T-helper 1 cell (primary cell): ENCODE results near the gene GPR33.
A peak's percentile ranks its signal among the peaks of the same experiment; 100 is the strongest.
"Not testable (repeated sequence)": the region's sequence is repeated elsewhere in the genome, so short reads cannot be mapped to it uniquely, and the experiment has no call there.

Source experiments
- DNase-seq, 5 donors: peaks; one replicate each; pipeline ENCODE4 v3.0.0-alpha.2; 2012 to 2020
- total RNA-seq, 4 donors: gene quantifications; one replicate each; lab custom pipeline; 2026; lab: John Stamatoyannopoulos, UW

GPR33 gene, protein sequence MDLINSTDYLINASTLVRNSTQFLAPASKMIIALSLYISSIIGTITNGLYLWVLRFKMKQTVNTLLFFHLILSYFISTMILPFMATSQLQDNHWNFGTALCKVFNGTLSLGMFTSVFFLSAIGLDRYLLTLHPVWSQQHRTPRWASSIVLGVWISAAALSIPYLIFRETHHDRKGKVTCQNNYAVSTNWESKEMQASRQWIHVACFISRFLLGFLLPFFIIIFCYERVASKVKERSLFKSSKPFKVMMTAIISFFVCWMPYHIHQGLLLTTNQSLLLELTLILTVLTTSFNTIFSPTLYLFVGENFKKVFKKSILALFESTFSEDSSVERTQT
- 0 reads per million in 4 donors for total RNA-seq

DNA sequence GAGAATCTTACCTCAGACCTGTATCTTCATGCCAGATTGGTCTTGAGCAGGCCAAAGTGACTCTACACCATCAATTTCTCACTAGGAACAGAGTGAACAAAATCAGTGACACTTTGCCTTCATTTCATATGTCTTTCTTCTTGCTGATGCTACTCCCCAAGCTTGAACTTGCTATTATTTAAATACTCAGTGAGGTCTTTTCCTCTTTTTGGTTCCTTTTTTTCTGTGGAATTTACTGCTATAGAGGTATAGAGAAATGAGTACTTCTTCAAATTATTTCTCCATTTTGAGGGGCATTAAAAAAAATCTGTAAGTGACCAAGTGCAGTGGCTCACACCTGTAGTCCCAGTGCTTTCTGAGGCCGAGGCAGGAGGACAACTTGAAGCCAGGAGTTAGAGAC, at the start of gene GPR33:
TSS of gene GPR33 (minus strand) at position 154 of the 400 bp plus-strand sequence. CDS start 4,074 bp downstream, outside the sequence.
- DNase-seq = no peak

DNA sequence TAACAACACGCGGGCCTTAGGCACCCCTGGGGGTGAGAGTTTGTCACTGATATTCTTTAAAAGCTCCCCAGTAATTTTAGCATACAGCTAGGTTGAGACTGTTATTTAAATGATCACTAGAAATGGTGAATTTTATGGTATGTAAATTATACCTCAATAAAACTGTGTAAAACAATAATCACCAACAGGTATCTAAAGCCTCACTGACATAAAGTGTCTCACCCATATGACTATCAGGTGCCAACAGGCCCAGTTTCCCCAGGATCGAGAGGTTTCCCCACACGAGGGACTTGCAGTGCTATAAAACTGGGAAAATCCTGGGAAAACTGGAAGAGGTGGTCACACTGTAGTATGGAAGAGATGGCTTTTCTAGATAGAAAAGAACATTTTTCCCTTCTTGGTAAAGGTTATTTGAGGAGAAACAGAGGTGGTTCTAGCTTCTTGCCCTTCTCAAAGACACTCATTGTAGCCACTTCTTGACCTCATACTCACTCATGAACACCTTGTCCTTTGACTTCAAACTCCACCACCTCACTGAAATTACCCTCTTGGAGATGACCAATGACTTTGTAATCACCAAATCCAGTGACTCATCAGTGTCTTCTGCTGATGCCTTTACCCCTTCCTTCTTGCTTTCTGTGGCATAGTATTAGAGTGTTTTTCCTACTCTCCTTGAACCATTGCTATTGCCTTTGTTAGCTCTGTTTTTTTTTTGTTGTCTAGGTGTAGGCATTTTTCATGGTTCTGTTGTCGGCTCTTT, 48.5 kb upstream of the GPR33 start:
- DNase-seq = no peak

- DNase-seq = no peak
Measured at GRCh38 chr14:31530136-31530535, 42.3 kb upstream of the GPR33 start.

DNA sequence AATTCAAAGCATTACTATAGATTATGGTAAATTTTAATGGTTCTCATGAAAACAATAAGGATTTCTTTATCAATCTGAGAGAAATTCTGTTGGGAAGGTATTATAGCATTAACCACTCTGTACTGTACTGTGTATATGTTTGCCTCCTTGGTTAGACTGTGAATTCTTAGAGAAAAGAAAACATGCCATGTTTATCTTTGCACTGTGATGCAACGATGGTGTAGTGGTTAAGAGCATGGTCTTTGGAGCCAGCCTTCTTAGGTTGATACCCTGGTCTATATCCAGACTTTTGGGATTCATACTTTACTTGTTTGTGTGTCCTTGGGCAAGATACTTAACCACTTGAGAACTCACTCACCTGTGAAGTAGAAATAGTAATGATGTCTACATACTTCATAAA, 41.2 kb upstream of the GPR33 start:
- no peak for DNase-seq

DNA sequence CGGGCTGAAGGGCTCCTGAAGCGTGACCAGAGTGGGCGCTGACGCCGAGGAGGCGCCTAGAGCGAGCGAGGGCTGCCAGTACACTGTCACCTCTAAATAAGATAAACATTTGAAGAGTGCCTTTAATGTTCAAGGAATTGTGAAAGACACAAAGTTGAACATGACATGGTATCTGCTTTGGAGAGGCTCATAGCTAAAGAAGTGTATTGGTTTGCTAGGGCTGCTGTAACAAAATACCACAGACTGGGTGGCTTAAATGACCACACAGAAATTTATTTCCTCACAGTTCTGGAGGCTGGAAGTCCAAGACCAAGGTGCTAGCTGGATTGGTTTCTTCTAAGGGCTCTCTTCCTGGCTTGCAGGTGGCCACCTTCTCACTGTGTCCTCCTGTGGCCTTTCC, 39.7 kb upstream of the GPR33 start:
- no peak for DNase-seq

DNA sequence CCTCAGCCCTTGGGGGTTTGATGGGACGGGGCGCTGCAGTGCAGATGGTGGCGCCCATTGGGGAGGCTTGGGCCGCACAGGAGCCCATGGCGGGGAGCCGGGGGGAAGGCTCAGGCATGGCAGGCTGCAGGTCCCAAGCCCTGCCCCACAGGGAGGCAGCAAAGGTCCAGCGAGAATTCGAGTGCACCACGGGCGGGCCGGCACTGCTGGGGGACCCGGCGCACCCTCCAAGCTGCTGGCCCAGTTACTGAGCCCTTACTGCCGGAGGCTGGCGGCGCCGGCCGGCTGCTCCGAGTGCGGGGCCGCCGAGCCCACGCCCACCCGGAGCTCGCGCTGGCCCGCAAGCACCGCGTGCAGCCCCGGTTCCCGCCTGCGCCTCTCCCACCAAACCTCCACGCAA, 39.2 kb upstream of the GPR33 start:
- DNase-seq = peak in 1 of 5 donors; percentile 7

DNA sequence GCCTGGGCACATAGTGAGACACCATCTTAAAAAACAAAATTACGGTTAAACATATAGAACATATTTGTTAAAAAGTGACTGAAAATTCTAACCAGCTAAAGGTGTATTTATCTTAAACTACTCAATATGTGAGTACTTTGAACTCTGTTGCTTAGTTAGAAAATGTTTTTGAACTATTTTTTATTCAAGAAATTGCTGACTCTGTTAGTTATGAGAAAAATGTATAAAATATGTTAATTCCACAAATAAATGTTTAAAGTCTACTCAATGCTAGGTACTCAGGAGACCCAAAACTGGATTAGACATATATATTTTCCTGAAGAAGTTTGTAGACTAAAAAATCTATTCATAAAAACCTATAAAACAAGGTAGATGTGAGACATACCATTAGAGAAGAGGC, 23.0 kb upstream of the GPR33 start:
- DNase-seq = no peak

DNA sequence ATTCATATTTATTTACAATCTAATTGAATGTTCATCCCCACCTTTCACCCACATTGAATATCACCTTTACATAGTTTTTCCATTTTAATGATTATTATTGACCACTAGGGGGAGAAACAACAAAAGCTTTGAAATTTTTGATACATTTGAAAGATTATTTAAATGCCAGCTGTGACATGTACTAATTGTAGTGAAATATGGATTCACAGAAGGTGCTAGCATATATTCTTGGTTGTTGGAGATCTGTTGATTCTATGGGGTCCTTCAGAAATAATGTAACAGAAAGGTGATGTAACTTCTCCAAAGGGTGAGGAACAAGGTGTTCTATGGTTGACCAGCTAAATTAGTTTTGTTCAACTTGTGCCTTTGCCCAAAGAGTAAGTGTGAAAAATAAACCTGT, 22.4 kb upstream of the GPR33 start:
- DNase-seq = peak in 1 of 5 donors; percentile 7

DNA sequence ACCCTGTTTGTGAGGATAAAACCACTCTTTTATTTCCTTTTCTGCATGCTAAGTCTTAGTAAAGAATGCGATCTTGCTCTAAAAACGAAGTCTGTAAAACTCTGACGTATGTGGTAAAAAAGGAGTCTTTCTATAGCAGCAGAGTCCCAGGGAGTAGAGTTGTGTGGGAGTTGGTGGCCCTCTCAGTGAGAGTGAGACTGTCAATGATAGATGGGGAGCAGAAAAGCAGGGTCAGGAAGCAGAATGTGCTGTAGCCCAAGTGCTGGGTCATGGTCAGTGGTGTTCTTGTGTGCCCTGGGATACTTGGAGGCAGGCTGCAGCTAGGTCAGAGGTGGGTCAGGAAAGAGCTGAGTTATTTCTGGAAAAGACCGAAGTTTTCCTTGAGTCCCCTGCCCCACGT, 20.3 kb upstream of the GPR33 start:
- no peak for DNase-seq

- DNase-seq = no peak
Measured at GRCh38 chr14:31505411-31505810, 17.6 kb upstream of the GPR33 start.

DNA sequence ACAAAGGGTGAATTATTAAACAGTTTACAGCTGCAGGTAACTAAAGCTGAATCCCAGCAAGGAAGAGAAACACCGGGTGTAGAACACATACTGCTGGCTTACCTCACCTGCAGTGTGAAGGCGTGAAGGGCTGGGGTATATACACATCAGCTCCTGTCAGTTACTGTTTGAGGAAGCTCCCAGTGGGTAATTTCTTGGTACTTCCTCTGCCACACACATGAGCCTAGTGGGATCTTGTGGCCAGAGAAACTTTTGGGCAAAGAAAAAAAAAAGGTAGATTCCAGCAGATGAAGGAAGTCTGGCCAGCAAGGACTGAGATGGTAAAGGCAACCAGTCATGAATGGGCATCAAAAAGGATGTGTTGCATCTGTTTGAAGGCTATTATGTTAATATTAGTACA, 14.0 kb upstream of the GPR33 start:
- DNase-seq = no peak

DNA sequence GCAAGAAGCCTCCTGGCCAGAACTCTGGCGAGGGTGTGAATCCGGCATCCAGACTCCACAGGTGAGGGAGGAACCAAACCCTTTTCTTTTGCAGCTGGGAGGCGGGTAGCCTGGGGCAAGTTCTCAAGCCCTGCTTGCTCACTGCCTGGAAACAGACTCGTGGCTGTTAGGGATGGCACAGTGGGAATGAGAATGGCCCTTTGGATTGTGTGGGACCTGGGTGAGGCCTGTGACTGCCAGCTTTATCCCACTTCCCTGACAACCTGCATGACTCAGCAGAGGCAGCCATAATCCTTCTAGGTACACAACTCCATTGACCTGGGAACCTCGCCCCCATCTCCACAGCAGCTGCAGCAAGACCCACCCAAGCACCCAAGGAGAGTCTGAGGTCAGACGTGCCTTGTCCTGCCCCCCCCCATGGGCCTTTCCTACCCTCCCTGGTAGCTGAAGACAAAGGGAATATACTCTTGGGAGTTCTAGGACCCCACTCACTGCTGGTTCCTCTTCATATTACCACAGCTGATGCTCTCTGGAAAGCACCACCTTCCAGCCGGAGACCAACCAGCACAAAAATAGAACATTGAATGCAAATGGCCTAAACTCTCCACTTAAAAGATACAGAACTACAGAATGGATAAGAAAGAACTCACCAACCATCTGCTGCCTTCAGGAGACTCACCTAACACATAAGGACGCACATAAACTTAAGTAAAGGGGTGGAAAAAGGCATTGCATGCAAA, 5.1 kb upstream of the GPR33 start:
- no peak for DNase-seq

DNA sequence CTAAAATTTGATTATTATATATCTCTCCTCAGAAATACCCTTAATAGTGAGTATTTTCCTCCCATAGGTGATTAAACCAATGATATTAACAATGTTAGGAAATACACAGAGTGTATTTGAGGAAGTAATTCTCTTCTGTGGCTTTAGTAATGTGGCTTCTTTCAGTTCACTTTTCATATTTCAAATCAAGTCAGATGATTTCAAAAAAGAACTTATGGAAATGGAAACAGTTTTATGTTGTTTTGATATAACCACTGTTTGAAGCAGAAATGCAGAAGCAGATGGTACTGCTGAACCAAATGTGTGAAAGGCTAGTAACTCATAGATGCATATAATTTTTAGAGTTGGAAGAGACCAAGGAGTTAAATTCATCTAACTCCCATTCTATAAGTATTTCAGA, 1.9 kb upstream of the GPR33 start:
- no peak for DNase-seq

DNA sequence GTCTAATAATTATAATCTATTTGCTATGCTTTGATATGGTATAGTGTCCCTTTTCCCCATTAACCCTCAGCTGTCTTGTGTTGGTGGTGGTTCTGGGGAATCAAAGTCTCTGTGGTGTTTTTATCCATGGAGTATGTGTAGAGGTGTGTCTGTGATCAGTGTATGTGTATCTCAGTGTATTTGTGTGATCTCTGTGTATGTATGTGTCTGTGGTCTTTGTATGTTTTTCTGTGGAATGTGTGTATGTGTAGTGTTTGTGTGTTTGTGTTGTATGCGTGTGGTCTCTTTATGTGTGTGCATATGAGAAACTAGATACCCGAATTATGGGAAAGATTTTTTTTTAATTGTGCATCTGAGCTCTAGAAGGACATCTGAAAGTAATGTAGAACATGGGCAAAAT, 1.1 kb downstream of the GPR33 start:
- DNase-seq = no peak

DNA sequence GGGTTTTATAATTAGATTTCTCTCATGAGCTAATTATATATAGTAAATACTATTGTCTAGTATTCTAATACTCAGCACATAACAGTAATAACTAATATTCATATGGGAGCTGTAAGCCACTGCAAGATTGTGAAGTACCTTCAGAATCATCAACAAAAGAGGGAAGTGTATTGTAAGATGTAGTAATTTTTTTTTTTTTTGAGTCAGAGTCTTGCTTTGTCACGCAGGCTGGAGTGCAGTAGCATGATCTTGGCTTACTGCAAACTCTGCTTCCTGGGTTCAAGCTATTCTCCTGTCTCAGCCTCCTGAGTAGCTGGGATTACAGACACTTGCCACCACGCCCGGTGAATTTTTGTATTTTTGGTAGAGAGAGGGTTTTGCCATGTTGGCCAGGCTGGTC, 3.1 kb downstream of the GPR33 start:
- no peak for DNase-seq

DNA sequence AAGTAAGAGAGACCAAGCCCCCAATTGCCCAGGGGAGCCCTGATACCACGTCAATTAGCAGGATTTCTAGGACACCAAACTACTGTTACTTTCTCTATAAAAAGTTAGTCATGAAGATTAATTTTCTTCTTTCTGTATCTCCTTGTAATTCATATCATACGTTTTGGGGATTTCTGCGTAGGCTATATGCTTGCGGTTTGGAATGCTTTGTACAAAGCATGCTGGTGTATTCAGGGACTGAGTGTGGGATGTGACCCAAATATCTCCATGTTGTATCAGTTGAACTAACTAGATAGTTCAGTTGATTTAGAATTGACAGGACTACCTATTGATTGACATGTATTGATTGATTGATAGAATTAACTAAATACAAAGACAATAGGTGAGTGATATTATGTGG, 7.7 kb downstream of the GPR33 start:
- DNase-seq = no peak

- DNase-seq = no peak
Measured at GRCh38 chr14:31479027-31479426, 8.8 kb downstream of the GPR33 start.

- DNase-seq = no peak
Measured at GRCh38 chr14:31477248-31477647, 10.6 kb downstream of the GPR33 start.

GRCh38 chr14:31476131-31476866, 11.5 kb downstream of the GPR33 start:
- DNase-seq = no peak

DNA sequence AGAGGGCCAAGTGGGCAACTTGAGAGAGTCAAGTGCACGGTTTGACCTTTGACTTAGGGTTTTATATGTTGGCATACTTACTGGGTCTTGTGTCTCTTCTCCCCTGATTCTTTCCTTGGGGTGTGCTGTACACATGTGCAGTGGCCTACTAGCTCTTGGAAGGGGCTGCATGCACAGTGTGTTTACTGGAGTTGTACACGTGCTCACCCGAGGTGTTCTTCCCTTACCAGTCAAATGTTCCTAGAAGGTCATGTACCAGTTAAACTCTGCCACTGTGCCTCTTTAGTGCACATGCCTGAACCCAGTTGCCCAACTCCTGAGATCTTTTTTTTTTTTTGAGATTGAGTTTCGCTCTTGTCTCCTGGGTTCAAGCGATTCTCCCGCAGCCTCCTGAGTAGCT, 21.3 kb downstream of the GPR33 start:
- no peak for DNase-seq

GRCh38 chr14:31465111-31465510, 22.7 kb downstream of the GPR33 start:
- DNase-seq = no peak

DNA sequence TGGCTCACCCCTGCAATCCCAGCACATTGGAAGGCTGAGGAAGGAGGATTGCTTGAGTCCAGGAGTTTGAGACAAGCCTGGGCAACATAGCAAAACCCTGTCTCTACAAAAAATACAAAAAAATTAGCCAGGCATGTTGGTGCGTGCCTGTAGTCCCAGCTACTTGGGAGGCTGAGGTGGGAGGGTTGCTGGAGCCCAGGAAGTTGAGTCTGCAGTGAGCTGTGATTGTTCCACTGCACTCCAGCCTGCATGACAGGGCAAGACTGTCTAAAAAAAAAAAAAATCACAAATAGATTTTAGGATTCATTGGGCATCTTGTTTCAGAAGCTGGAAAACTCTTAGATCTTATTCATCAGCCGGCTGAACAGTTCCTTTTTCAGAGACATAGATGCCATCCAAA, 25.4 kb downstream of the GPR33 start:
- not testable (repeated sequence) for DNase-seq

GRCh38 chr14:31461545-31461944, 26.3 kb downstream of the GPR33 start:
- DNase-seq = no peak
